HG02885 (cell line): Measurements from ENCODE around the gene APBA1.

Source experiments
- ATAC-seq: cut with Tn5 transposase; IDR thresholded peaks from one replicate; pipeline ENCODE4 v1.9.1; 2021; ENCODE audit warnings: mild to moderate bottlenecking; ENCODE audit not compliant: unreplicated experiment, poor library complexity

APBA1 gene

GRCh38 chr9:69658987-69659675 is 13.0 kb downstream of the APBA1 start:
- no peak for ATAC-seq

GRCh38 chr9:69657269-69657668 is 14.9 kb downstream of the APBA1 start:
- no peak for ATAC-seq

GRCh38 chr9:69655065-69655464 is 17.1 kb downstream of the APBA1 start:
- ATAC-seq: no peak

- ATAC-seq: no peak
Measured at GRCh38 chr9:69653261-69653660, 18.9 kb downstream of the APBA1 start.

GRCh38 chr9:69649566-69650250 is 22.5 kb downstream of the APBA1 start:
- no peak for ATAC-seq

- no peak for ATAC-seq
Measured at GRCh38 chr9:69647804-69648203, 24.4 kb downstream of the APBA1 start.

- ATAC-seq: no peak
Measured at GRCh38 chr9:69646810-69647209, 25.4 kb downstream of the APBA1 start.

GRCh38 chr9:69645488-69645887 is 26.7 kb downstream of the APBA1 start:
- no peak for ATAC-seq

GRCh38 chr9:69643098-69643497 is 29.1 kb downstream of the APBA1 start:
- ATAC-seq: no peak

GRCh38 chr9:69637817-69638200 is 34.4 kb downstream of the APBA1 start:
- ATAC-seq: no peak

GRCh38 chr9:69637193-69637816 is 34.9 kb downstream of the APBA1 start:
- ATAC-seq: no peak

- ATAC-seq: no peak
Measured at GRCh38 chr9:69633716-69634115, 38.5 kb downstream of the APBA1 start.

- ATAC-seq: no peak
Measured at GRCh38 chr9:69632768-69633167, 39.4 kb downstream of the APBA1 start.

- no peak for ATAC-seq
Measured at GRCh38 chr9:69627281-69627680, 44.9 kb downstream of the APBA1 start.

- no peak for ATAC-seq
Measured at GRCh38 chr9:69623276-69623675, 48.9 kb downstream of the APBA1 start.

- ATAC-seq: no peak
Measured at GRCh38 chr9:69622676-69623075, 49.5 kb downstream of the APBA1 start.

GRCh38 chr9:69621730-69622460 is 50.3 kb downstream of the APBA1 start:
- ATAC-seq: no peak

GRCh38 chr9:69620731-69621130 is 51.4 kb downstream of the APBA1 start:
- no peak for ATAC-seq

- ATAC-seq: no peak
Measured at GRCh38 chr9:69619233-69619632, 52.9 kb downstream of the APBA1 start.

- no peak for ATAC-seq
Measured at GRCh38 chr9:69617006-69617405, 55.2 kb downstream of the APBA1 start.

GRCh38 chr9:69615880-69616279 is 56.3 kb downstream of the APBA1 start:
- no peak for ATAC-seq
